Smooth muscle cell (in vitro differentiated cells): ENCODE measurements around the gene IRAK3. TPM values are rescaled to one million over a fixed set of nuclear protein-coding genes. Genes with fewer than 3 reads are reported as not detected.

Experiments used
- DNase-seq: peaks from one replicate; lab custom pipeline; 2025; ENCODE audit not compliant: unreplicated experiment; lab: John Stamatoyannopoulos, UW
- H2AFZ ChIP-seq: fragments of 200-600 bp; sonication (generic); 2 replicates; pipeline ENCODE4 v1.6.0; 2016; ENCODE audit warnings: antibody characterized with exemption, low read depth, mild to moderate bottlenecking
- H3F3A ChIP-seq: fragments of 200-600 bp; sonication (generic); 2 replicates; pipeline ENCODE4 v1.6.0; 2017; ENCODE audit warnings: antibody characterized with exemption, low read depth
- H3K27ac ChIP-seq: fragments of 200-600 bp; sonication (generic); 2 replicates; pipeline ENCODE4 v1.5.1; 2016; ENCODE audit warnings: low read depth, mild to moderate bottlenecking
- H3K27me3 ChIP-seq: fragments of 200-600 bp; sonication (generic); 2 replicates; pipeline ENCODE4 v1.6.1; 2016; ENCODE audit warnings: low read depth, mild to moderate bottlenecking
- H3K36me3 ChIP-seq: fragments of 200-600 bp; sonication (generic); 2 replicates; pipeline ENCODE4 v1.5.1; 2016; ENCODE audit warnings: low read depth
- H3K4me1 ChIP-seq: fragments of 200-600 bp; sonication (generic); 2 replicates; pipeline ENCODE4 v1.5.1; 2016; ENCODE audit warnings: low read depth
- H3K4me2 ChIP-seq: fragments of 200-600 bp; sonication (generic); 2 replicates; pipeline ENCODE4 v1.6.0; 2016; ENCODE audit warnings: mild to moderate bottlenecking
- H3K4me3 ChIP-seq: fragments of 200-600 bp; sonication (generic); 2 replicates; pipeline ENCODE4 v1.5.1; 2016; ENCODE audit warnings: mild to moderate bottlenecking
- H3K79me2 ChIP-seq: fragments of 200-600 bp; sonication (generic); 2 replicates; pipeline ENCODE4 v1.6.0; 2016; ENCODE audit warnings: low read depth, mild to moderate bottlenecking
- H3K9ac ChIP-seq: fragments of 200-600 bp; sonication (generic); 2 replicates; pipeline ENCODE4 v1.6.0; 2016; ENCODE audit warnings: low read depth
- H3K9me3 ChIP-seq: fragments of 200-600 bp; sonication (generic); replicated peaks from 2 replicates; pipeline ENCODE4 v1.5.1; 2016; ENCODE audit warnings: low read depth
- H4K20me1 ChIP-seq: fragments of 200-600 bp; sonication (generic); 2 replicates; pipeline ENCODE4 v1.6.0; 2016; ENCODE audit warnings: low read depth
- CTCF ChIP-seq: fragments of 200-600 bp; sonication (generic); IDR thresholded peaks from 2 replicates; pipeline ENCODE4 v1.5.1; 2017; ENCODE audit warnings: borderline replicate concordance, mild to moderate bottlenecking, antibody characterized with exemption; ENCODE audit not compliant: insufficient read depth, poor library complexity, severe bottlenecking
- WGBS: methylation state at CpG from one replicate; pipeline ENCODE4 v1.1.7; 2016; ENCODE audit warnings: low lambda C conversion rate; 5-methylcytosine and 5-hydroxymethylcytosine counted together
- polyA plus RNA-seq: library from polyadenylated mRNA; unstranded; fragments of >200 nt; fragmentation: Nextera tagmentation; extraction: Ambion mirVana; gene quantifications from 2 replicates; pipeline ENCODE4 v1.2.1, GENCODE V29; 2016
- total RNA-seq: library from RNA; depleted of rRNA; stranded (reverse); fragments of >200 nt; gene quantifications from 2 replicates; pipeline ENCODE4 v1.2.3, GENCODE V29; 2014

Gene IRAK3
- total and polyA plus RNA-seq, 2 experiments from 2014 or later, result 2.4 to 5.3 TPM

GRCh38 chr12:66162701-66163100 lies 26.3 kb upstream of the IRAK3 start:
- H3K9ac ChIP-seq, result no peak overlapping the region
- TF ChIP-seq CTCF, result no peak
- H3K4me2 ChIP-seq, result no peak overlapping the region
- 96% methylated on average over 2 of the region's 2 CpGs for WGBS
- peaks cover 3% of the 10 kb centered on the region for H3K36me3 ChIP-seq
- H3K27me3 ChIP-seq, result no peaks in the 10 kb centered on the region
- H3F3A ChIP-seq, result no peaks in the 10 kb centered on the region
- no peaks in the 10 kb centered on the region for H3K4me1 ChIP-seq
- no peaks in the 10 kb centered on the region for H4K20me1 ChIP-seq
- H3K79me2 ChIP-seq, result peaks cover 65% of the 10 kb centered on the region
- no peak for DNase-seq
- H3K4me3 ChIP-seq, result no peak overlapping the region
- no peaks in the 10 kb centered on the region for H3K9me3 ChIP-seq
- no peak overlapping the region for H2AFZ ChIP-seq
- no peak overlapping the region for H3K27ac ChIP-seq

GRCh38 chr12:66163289-66163688 lies 25.7 kb upstream of the IRAK3 start:
- 94% methylated on average over 4 of the region's 4 CpGs for WGBS
- H3K4me3 ChIP-seq, result no peak overlapping the region
- no peak for DNase-seq

DNA sequence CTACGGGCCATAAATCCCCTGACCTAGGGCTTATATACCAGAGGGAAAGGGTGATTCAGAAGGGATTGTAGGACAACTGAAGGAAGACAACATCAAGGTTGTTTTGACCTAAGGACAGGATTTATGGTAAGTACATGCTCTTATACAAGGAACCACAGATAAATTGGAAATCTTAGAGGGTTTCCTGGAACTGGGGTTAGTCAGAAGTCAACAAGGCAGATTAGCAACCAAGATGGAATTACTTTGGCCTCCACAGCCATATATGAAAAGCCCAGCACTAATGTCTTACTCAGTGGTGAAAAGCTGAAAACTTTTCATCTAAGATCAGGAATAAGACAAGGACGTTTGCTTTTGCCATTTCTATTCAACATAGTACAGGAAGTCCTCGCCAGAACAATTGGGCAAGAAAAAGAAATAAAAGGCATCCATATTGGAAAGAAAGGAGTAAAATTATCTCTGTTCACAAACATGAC lies 24.6 kb upstream of the IRAK3 start:
- Histone ChIP-seq H3K27ac (no peak overlapping the region), H3K9me3 (no peaks in the 10 kb centered on the region), H4K20me1 (no peaks in the 10 kb centered on the region), H3K4me2 (no peak overlapping the region), H2AFZ (no peak overlapping the region), H3K9ac (no peak overlapping the region), H3F3A (peaks cover 6% of the 10 kb centered on the region), H3K4me1 (peaks cover 6% of the 10 kb centered on the region), H3K79me2 (peaks cover 75% of the 10 kb centered on the region), H3K36me3 (peaks cover 3% of the 10 kb centered on the region), H3K27me3 (no peaks in the 10 kb centered on the region), H3K4me3 (no peak overlapping the region)
- no peak for DNase-seq
- WGBS, result 71% methylated on average over 3 of the region's 3 CpGs
- TF ChIP-seq CTCF, result no peak

More at GRCh38 chr12:66163289-66163688, 25.7 kb upstream of the IRAK3 start:
- no peak for TF ChIP-seq CTCF
- Histone ChIP-seq H3K4me1 (no peaks in the 10 kb centered on the region), H3K27me3 (no peaks in the 10 kb centered on the region), H3F3A (no peaks in the 10 kb centered on the region), H3K9ac (no peak overlapping the region), H3K36me3 (peaks cover 3% of the 10 kb centered on the region), H3K27ac (no peak overlapping the region), H3K4me2 (no peak overlapping the region), H3K9me3 (no peaks in the 10 kb centered on the region), H2AFZ (no peak overlapping the region), H3K79me2 (peaks cover 71% of the 10 kb centered on the region), H4K20me1 (no peaks in the 10 kb centered on the region)

- WGBS, result 98% methylated on average over 2 of the region's 2 CpGs
- no peak for DNase-seq
Measured at GRCh38 chr12:66165141-66165540, 23.9 kb upstream of the IRAK3 start.

More at GRCh38 chr12:66165141-66165540, 23.9 kb upstream of the IRAK3 start:
- Histone ChIP-seq H3K9ac (no peak overlapping the region), H3K4me2 (no peak overlapping the region), H4K20me1 (no peaks in the 10 kb centered on the region), H3K4me3 (no peak overlapping the region), H2AFZ (no peak overlapping the region), H3K27ac (no peak overlapping the region), H3K4me1 (peaks cover 6% of the 10 kb centered on the region), H3F3A (peaks cover 8% of the 10 kb centered on the region), H3K36me3 (peaks cover 3% of the 10 kb centered on the region), H3K79me2 (peaks cover 75% of the 10 kb centered on the region), H3K27me3 (no peaks in the 10 kb centered on the region), H3K9me3 (no peaks in the 10 kb centered on the region)
- TF ChIP-seq CTCF, result no peak
